GM04504 (cell line): ENCODE results near the gene SPART.
"Not testable (repeated sequence)": the region's sequence is repeated elsewhere in the genome, so short reads cannot be mapped to it uniquely, and the experiment has no call there.

ENCODE experiments used
- DNase-seq: peaks from one replicate; pipeline ENCODE4 v3.0.0-alpha.2; 2012; ENCODE audit warnings: low read depth

Gene SPART

DNA sequence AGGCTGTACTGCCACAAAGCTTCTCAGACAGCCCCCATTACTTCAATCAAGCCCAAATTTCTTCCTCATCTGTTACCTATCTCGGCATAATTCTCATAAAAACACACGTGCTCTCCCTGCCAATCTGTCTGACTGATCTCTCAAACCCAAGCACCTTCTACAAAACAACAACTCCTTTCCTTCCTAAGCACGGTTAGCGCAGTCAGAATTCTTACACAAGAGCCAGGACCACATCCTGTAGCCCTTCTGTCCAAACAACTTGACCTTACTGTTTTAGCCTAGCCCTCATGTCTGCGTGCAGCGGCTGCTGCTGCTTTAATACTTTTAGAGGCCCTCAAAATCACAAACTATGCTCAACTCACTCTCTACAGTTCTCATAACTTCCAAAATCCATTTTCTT, 26.4 kb downstream of the SPART start:
- not testable (repeated sequence) for DNase-seq

DNA sequence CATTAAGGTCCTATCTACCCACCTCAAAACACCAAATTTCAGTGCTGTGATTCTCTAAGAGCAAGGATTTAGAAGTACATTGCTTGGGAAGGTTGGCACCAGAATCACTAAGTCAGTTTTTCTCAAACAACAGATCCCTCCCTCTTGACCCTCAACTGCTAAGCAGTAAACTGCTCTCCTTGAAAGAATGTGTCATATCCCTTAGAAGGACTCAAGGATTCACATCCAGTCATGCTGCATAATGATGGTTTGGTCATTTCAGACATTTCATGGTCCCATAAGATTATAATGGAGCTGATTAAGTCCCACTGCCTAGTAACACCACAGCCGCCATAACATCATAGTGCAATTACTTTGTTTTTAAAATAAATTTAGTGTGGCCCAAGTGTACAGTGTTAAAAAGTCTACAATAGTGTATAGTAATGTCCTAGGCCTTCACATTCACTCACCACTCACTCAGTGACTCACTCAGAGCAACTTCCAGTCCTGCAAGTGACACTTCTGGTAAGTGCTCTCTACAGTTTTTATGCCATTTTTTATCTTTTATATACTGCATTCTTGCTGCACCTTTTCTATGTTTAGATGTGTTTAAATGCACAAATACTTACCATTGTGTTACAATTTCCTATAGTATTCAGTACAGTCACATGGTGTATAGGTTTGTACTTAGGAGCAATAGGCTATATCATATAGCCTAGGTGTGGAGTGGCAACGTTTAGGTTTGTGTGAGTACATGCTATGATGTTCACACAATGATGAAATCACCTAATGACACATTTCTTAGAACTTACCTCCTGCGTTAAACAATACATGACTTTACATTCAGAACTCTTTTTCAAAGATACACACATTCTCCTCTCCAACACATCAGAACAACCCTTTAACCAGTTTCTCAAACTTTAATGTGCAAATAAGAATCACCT, 32.9 kb downstream of the SPART start:
- DNase-seq: no peak

DNA sequence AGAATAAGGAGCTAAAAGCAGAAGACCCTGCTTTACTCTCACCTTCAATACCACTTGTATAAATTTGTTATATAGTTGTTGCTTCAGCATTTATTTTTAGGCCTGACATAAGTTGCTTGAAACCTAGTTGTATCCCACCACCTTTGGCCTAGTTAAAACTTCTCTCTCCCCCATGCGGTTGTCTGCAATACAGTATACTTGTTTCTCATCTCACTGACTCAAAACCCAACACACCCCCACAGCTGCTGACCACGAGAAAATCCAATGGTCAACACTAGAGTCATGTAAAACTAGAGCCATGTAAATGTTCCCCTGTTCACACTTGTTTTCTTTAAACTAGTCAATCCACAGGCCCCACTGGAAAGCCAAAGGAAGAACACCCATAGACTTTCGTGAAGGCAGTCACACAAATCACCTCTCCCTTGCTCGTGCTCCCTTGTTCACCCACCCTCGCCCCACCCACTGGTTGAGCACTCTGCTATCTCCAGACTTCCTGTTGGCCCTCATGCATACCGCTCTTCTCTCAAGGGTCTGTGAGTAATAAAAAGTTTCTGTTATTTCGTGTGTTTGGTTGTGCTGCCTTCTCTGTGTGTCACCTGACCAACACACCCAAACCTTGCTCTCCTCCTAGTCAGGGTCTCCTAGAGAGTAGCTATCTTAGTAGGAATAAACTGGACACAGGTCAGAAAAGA, 35.6 kb downstream of the SPART start:
- DNase-seq: no peak

DNA sequence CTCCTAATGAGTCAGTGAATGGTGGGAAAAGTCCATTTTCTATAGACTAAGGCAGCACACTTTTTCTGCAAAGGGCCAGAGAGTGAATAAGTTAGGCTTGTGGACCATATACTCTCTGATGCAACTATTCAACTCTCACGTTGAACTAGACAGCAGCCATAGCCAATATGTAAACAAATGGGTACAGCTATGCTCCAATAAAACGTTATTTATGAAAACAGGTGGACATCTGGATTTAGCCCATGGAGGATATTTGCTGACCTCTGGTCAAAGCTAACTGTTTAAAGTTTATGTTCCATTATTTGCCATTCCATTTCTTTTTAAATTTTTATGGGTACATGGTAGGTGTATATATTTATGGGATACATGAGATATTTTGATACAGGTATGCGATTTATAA, 43.9 kb downstream of the SPART start:
- no peak for DNase-seq

DNA sequence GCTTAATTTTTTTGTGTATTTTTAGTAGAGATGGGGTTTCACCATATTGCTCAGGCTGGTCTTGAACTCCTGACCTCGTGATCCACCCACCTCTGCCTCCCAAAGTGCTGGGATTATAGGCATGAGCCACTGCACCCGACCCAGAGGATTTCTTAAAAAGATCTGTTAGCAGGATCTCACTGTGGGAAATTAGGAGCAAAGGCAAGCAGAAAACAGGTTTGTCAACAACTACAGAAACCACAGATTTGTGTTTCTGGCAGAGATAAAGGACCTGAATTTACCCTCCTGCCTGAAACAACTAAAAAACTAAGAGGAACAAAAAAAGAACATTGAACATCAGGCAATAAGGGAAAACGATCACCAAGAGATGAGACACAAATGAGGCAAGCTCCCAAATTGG, 46.7 kb downstream of the SPART start:
- not testable (repeated sequence) for DNase-seq

DNA sequence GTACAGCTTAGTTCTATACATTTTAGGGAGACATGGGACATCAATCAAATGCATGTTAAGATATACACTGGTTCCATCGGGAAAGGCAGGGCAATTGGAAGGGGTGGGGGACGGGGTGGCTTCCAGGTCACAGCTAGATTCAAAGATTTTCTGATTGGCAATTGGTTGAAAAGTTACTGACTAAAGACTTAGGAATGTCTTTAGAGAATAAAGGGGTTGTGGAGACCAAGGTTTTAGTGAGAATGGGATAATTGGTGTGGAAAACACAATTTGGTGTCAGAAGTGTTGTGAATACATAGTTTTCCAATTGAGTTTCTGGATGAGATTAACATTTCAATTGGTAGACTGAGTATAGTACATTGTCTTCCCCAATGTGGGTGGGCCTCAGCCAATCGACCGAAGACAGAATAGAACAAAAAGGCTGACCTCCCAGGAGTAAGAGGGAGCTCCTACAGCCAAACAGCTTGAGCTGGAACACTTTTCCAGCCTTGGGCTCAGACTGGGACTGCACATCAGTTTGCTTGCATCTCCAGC, 47.6 kb downstream of the SPART start:
- DNase-seq: no peak

DNA sequence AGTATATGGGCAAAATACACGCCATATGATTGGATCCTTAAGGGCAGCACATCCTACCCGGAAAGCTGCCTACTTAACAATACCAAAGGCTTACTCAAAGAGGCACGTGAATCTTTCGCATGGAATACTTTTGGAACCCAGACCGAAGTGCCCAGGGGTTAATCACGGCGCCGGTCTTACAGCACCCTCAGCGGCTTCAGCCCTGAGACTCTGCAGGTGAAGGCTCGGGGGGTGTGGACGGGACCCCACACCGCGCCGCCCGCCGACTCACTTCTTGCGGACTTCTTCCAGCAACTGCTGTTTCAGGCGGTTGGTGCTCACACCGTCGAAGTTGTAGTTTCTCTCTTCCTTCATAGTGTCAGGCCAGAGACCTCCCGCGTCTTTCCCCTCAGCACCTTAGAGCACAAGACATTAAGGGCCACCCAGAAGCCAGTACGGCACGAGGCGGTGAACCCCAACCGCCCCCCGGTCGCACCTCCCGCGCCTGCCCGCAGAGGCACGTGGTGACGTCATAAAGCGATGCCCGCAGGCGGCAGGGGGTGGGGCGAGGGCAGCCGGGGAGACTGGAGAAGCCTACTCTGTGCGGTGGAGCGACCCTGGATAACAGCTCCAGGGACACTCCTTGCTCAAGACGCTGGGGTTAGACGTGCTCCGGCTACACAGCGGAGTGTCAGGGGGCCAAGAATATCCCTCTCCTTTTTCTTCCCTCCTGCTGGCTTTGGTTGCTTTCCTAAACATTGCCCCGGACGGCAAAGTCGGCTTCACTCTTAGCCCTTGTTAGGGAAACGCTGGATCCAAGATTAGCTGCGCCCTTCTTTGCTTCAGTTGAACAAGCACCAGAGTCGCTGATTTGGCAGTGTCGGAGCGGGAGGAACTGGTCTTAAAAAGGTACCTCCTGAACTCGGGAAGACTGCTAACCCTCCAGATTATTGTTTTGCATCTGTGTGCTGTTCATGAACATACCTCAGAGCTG, 48.5 kb downstream of the SPART start, which contains the start of gene CCDC169:
TSS of gene CCDC169 (minus strand) at position 449 of the 973 bp plus-strand sequence. CDS start at position 354, 95 bp downstream.
- DNase-seq: peak; percentile 23

DNA sequence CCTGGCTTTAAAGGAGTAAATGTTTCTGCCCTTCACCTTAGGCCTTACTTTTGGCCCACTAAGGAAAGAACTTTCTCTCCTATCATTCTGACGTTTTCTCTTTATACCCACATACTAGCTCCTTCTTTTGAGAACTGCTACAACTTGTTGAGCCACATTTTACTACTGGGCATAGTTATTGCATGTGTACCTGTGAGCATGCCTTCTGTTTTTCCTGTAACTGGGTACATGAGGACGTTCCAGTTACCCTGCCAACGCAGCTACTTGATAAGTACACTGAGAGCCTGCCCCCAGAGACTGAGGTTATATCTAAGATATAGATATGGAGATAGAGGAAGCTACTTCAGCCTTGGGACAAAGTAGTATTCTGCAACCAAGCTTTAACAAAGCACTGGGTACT, 52.1 kb downstream of the SPART start:
- no peak for DNase-seq

DNA sequence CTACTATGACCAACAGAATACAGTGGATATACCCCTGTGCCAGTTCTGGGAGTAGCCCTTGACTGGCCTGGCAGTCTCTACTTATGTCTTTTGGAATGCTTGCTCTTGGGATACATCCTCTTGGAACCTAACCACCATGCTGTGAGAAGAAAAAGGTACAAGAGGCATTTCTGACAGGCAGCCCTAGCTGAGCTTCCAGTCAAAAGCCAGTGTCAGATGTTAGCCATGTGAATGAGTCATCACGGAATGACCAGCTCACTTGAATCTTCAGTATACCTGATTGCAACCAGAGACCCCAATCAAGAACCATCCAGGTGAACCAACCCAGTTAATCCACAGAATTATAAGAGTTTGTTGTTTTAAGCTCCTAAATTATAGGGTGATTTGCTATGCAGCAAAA, 52.7 kb downstream of the SPART start:
- no peak for DNase-seq

DNA sequence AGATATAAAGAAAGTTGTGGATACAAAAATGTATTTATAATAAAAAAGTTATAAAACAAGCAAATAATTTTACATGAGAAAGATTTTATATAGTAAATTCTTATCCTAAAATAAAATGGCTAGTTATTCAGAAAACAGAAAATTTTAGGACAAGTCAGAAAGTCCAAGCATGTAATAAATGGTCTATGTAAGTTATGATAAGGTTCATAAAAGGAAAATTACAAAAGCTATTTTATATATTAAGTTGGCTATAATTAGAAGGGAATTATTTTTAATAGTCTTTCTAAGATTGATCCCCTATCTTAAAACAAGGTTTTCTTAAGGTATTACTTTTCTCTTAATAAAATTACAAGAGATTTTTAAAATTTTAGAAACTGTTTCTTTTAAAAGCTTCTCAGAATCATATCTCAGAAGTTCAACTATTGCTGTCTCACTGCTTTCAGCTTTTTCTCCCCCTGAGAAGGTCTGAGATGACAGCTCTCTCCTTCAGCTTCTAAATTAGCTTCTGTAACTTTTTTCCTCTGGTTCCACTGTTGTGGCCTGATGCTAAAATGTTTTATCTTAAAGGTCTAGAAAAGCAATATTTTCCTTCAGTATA, 57.3 kb downstream of the SPART start:
- DNase-seq: no peak

DNA sequence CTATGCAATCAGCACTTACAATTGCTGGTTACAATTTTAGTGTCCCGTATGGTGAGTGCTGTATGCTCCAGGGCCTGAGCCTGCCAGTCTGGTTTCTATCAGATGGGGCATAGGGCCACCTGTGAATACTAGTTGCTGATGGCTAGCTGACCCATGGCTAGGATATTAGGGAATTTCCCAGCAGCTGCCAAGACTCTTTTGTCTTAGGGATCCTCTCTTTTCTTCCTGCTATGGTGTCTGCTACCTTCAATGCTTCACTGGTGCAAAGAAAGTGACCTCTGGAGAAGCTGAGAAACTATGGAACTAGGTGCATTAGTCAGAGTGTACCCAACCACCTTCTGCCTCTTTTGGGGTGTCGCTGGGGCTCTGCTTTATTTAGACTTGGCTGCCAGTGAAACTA, 60.2 kb downstream of the SPART start:
- DNase-seq: no peak

DNA sequence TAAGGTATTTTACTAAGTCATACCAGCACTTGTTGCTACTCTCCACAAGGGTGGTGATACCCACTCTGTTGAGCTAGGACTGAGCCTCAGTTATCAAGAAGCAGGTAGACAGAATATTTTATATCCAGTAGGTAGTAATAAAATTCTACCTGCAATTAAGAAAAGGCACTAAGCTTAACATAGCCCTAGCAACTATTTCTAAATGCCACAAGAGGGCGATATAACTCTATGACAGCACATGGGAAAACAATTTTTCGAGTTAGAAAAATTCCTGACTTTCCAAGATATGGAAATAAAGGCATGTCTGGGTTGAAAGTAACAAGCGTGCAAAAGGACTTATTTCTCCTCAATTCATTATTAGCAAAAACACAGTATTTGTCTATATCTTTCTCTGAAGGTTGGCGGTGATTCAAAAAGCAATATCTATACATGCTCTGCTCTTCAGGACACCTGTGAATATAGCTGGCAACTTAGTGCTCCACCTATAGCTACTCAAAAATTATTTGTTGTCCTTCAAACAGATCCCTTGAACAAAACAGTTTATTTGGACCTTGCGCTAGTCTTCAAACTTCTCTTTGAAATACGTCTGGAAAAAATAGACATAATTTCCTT, 63.3 kb downstream of the SPART start:
- DNase-seq: no peak

DNA sequence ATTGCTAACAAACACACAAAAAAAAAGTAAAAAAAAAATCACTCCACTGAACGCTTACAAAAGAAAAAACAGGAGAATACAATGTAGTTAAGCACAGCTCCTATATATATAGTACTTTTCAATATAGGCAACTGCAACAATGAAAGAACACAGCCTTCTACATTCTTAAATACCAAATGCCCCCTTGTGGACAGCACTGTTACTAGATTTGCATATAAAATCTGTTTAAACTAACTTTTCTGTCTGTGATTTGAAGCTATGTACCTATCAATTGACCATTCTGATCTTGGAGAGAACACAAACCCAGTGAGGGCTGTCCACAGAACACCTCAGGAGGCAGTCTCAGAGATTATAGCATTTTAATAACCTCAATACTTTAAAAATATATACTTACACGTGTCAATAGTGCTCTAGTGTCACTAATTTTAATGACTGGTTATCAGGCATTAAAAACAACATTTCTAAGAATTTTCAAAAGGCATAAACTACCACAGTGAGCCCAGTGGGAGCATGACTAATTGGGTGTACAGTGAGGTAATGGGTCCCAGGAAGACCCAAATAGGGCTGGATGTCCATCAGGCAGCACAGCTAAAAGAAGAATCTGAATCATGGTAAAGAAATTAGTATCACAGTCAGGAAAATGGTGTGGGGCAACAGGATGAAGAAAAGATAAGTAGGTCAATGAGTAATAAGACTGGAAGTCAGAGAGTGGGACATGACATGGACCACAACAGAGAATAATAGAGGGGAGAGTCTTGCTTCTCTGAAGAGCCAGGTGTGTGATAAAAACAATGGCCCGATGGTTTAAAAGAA, 70.8 kb downstream of the SPART start:
- peak; percentile 32 for DNase-seq

DNA sequence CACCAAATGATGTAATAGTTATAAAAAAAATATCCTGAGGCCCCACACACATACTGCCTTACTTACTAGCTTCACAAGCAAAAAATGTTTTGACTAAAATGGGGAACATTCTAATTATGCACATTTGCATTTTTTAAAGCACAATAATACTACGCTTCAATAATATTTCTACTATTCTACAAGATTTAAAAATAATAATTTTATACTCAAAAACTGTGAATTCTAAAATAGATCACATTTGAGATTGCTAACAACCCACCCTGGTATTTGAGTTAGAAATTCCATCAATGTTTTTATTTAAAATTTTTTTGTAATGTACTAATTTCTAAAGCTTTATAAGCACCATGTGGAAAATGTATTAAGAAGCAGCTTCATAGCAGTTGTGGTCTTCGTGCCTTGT, 72.8 kb downstream of the SPART start:
- no peak for DNase-seq

DNA sequence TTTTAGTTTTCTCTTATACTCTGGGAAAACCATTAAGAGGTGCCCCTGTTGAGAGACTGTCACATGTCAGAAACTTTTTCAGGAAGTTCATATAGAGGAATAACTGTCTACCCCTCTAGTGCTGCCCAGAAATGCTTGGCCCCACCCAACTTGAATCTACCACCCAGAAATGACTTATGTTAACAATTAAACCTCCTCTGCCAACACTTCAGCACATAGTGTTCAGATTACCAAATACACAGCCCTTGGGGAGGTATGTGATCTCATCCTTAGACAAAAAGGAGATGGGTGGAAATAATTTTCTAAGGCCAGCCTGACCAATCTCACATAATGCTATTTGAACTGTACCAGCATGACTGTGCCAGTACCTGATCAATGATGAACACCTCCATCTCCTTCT, 84.2 kb downstream of the SPART start:
- no peak for DNase-seq

DNA sequence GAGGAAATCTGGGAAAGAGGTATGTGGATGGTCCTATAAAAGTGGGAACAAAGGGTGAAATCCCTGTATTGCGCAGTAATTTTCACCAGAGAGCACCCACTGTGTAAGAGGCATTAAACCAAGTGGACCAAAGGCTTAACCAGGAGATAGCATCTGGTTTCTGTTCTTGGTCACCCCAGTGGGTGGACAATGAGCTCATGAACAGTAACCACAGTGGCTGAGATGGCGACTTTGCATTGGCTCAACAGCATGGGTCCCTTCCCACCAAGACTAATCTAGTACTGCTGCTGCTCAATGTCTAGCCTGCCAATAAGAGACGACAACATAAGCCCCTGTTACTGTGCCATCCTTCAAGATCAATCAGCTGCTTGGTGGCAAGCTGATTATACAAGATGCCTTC, 85.2 kb downstream of the SPART start:
- DNase-seq: no peak

DNA sequence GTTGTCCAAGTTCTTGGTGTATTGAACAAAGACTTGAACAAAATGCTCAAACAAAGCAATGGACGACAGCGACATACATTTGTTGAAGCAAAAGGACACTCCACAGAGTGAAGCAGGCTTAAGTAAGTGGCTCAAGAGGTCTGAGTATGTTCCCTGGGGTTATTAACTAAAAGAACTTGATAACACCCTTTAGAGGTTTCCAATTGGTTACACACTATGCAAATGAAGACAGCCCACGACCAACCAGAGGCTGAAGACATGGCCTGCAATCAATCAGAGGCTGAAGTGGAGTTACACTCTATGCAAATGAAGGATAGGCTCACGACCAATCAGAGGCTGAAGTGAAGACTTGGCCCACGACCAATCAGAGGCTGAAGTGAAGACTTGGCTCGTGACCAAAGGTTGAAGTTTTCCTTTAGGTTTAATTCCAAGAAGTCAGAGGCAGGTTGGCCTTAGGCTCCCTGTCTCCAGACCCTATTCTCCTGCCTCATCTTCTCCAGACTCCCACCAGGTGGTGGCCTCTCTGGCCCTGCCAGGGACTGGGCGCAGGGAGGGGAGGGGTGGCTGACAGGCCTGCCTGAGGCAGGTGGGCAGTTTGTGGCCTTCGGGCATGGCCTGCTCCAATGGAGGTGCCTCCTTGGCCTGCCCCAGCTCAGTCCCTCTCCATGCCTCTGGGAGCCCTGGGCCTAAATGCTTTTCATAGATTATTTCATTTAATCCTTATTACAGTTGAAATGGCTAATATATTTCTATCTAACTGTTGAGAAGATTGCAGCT, 86.6 kb downstream of the SPART start:
- DNase-seq: no peak

DNA sequence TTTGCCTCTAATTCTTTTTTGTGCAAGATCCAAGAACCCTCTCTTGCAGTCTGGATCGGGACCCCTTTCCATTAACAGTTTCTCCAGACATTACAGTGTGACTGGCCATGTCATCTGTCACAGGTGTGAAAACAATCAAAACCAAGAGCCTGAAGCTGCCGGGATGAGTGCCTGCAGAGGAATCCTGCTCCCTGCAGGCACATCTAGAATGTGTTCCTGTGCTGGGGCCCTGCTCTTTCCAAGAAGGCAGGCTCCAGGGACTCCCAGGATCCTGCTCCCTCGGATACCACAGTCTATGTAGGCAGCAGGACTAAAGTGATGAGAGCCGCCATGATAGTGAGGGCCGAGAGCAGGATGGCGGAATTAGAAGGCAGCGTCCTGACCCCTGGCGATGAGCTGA, 87.4 kb downstream of the SPART start:
- no peak for DNase-seq
